Chondrocyte (in vitro differentiated cells): ENCODE measurements around the gene PPHLN1. TPM values are rescaled to one million over a fixed set of nuclear protein-coding genes. Genes with fewer than 3 reads are reported as not detected.

Experiments
- DNase-seq: peaks from one replicate; pipeline ENCODE4 v3.0.0; 2021; ENCODE audit warnings: mixed read lengths, low spot score
- H3K27ac Mint-ChIP-seq: one replicate; pipeline ENCODE4 v1.8.0; 2021; ENCODE audit warnings: mild to moderate bottlenecking, moderate library complexity, mixed read lengths; ENCODE audit not compliant: unreplicated experiment
- H3K27me3 Mint-ChIP-seq: 2 replicates; pipeline ENCODE4 v1.8.0; 2021; ENCODE audit warnings: low read depth, mixed read lengths
- H3K36me3 Mint-ChIP-seq: 2 replicates; pipeline ENCODE4 v1.8.0; 2021; ENCODE audit warnings: low read depth, mixed read lengths
- H3K4me1 Mint-ChIP-seq: 2 replicates; pipeline ENCODE4 v1.8.0; 2021; ENCODE audit warnings: low read depth, mild to moderate bottlenecking, mixed read lengths
- H3K4me3 Mint-ChIP-seq: one replicate; pipeline ENCODE4 v1.8.0; 2021; ENCODE audit warnings: mild to moderate bottlenecking, moderate library complexity, mixed read lengths; ENCODE audit not compliant: unreplicated experiment
- H3K9me3 Mint-ChIP-seq: 2 replicates; pipeline ENCODE4 v1.8.0; 2021; ENCODE audit warnings: low read depth, mixed read lengths
- total RNA-seq: library from RNA; stranded (reverse); gene quantifications from 3 replicates; pipeline ENCODE4 v1.2.1, GENCODE V29; 2021
- TF ChIP-seq, protein P1 (sequence below): fragments of 200-600 bp; sonication (generic); IDR thresholded peaks from 2 replicates; pipeline ENCODE4 v1.5.0; 2021; ENCODE audit warnings: antibody characterized with exemption, mild to moderate bottlenecking, moderate library complexity

Gene PPHLN1
- total RNA-seq, 1 donor from 2014 or later, result 49.7 TPM

GRCh38 chr12:42299392-42300308 is 26.3 kb upstream of the PPHLN1 start:
- Mint-ChIP-seq H3K36me3 (no peaks in the 10 kb centered on the region), H3K4me1 (peaks cover 9% of the 10 kb centered on the region), H3K4me3 (no peak overlapping the region), H3K27ac (peak overlapping the region; percentile 3), H3K27me3 (no peaks in the 10 kb centered on the region), H3K9me3 (no peaks in the 10 kb centered on the region)
- DNase-seq, result no peak
- TF ChIP-seq, protein P1, sequence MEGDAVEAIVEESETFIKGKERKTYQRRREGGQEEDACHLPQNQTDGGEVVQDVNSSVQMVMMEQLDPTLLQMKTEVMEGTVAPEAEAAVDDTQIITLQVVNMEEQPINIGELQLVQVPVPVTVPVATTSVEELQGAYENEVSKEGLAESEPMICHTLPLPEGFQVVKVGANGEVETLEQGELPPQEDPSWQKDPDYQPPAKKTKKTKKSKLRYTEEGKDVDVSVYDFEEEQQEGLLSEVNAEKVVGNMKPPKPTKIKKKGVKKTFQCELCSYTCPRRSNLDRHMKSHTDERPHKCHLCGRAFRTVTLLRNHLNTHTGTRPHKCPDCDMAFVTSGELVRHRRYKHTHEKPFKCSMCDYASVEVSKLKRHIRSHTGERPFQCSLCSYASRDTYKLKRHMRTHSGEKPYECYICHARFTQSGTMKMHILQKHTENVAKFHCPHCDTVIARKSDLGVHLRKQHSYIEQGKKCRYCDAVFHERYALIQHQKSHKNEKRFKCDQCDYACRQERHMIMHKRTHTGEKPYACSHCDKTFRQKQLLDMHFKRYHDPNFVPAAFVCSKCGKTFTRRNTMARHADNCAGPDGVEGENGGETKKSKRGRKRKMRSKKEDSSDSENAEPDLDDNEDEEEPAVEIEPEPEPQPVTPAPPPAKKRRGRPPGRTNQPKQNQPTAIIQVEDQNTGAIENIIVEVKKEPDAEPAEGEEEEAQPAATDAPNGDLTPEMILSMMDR, result no peak

GRCh38 chr12:42306297-42306696 is 19.7 kb upstream of the PPHLN1 start:
- no peak overlapping the region for H3K27ac Mint-ChIP-seq
- no peaks in the 10 kb centered on the region for H3K4me1 Mint-ChIP-seq
- H3K9me3 Mint-ChIP-seq, result no peaks in the 10 kb centered on the region
- TF ChIP-seq, protein P1, result no peak
- no peak for DNase-seq
- no peak overlapping the region for H3K4me3 Mint-ChIP-seq
- H3K27me3 Mint-ChIP-seq, result no peaks in the 10 kb centered on the region
- H3K36me3 Mint-ChIP-seq, result no peaks in the 10 kb centered on the region

- no peaks in the 10 kb centered on the region for H3K27me3 Mint-ChIP-seq
- H3K4me3 Mint-ChIP-seq, result no peak overlapping the region
- no peaks in the 10 kb centered on the region for H3K4me1 Mint-ChIP-seq
- no peak for DNase-seq
- no peak overlapping the region for H3K27ac Mint-ChIP-seq
- H3K36me3 Mint-ChIP-seq, result peaks cover 5% of the 10 kb centered on the region
- TF ChIP-seq, protein P1, result no peak
- H3K9me3 Mint-ChIP-seq, result no peaks in the 10 kb centered on the region
Measured at GRCh38 chr12:42308390-42308789, 17.6 kb upstream of the PPHLN1 start.

DNA sequence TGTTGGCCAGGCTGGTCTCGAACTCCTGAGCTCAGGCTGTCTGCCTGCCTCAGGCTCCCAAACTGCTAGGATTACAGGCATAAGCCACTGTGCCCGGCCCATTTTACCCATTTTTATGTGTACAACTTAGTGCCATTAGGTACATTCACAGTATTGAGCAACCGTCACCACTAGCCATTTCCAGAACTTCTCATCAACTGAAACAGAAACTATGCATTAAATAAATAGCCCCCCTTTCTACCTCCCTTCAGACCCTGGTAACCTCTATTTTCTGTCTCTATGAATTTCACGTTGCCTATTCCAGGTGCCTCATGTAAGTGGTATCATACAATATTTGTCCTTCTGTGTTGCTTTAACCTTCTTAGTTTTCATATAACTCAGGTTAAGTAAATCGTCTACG is 16.0 kb upstream of the PPHLN1 start:
- TF ChIP-seq, protein P1, result no peak
- Mint-ChIP-seq H3K4me1 (no peaks in the 10 kb centered on the region), H3K36me3 (peaks cover 7% of the 10 kb centered on the region), H3K9me3 (no peaks in the 10 kb centered on the region), H3K4me3 (no peak overlapping the region), H3K27me3 (no peaks in the 10 kb centered on the region), H3K27ac (no peak overlapping the region)
- DNase-seq, result no peak

DNA sequence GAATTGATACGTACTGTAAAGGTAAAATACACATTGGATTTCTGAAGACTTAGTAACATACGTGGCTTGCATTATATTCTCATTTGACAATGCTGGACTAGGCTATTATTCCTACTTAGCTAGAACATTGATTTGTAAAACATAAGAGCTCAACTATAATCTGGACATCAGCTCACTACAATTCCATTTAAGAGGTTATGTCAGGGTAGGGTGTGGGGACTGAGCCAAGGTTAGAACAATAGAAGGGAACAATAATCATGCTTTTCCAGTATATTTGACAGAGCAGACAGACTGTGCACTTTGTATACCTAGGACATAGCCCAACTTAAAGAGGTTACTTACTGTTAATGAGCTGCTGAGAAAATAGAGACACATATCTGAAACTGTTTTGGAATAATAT is 10.9 kb upstream of the PPHLN1 start:
- Mint-ChIP-seq H3K9me3 (no peaks in the 10 kb centered on the region), H3K36me3 (peaks cover 9% of the 10 kb centered on the region), H3K4me1 (no peaks in the 10 kb centered on the region), H3K27me3 (no peaks in the 10 kb centered on the region), H3K4me3 (no peak overlapping the region), H3K27ac (no peak overlapping the region)
- no peak for DNase-seq
- TF ChIP-seq, protein P1, result no peak
